ENCODE results near the gene LY9. TPM values are rescaled to one million over a fixed set of nuclear protein-coding genes. Genes with fewer than 3 reads are reported as not detected.
A peak's percentile ranks its signal among the peaks of the same experiment; 100 is the strongest.

Gene LY9
- total and polyA plus RNA-seq, 2 of the 13 experiments (the other 11 are each of a cell fraction or from before 2014, with no cell fraction given) = not detected

GRCh38 chr1:160866001-160866694 lies 70.2 kb downstream of the LY9 start (continued):
- no peak for TF ChIP-seq ZNF574 (CRISPR knock-in tag; IDR thresholded peaks at IDR 0.05)
- no peak for TF ChIP-seq ZNF138 (CRISPR knock-in tag; IDR thresholded peaks at IDR 0.05; ENCODE audit: low read depth)
- TF ChIP-seq HNF4G (IDR thresholded peaks at IDR 0.05; ENCODE audit: borderline replicate concordance, low read depth, low read length) = peak; percentile 38; the same call in 1 of the 2 replicates
- TF ChIP-seq HNF4G (CRISPR knock-in tag; IDR thresholded peaks at IDR 0.05; ENCODE audit: borderline replicate concordance, low read depth) = no peak
- TF ChIP-seq FOXJ3 (CRISPR knock-in tag; IDR thresholded peaks at IDR 0.05; ENCODE audit: borderline replicate concordance) = no peak
- no peak for TF ChIP-seq TEAD3 (CRISPR knock-in tag; optimal IDR thresholded peaks at IDR 0.05; ENCODE audit: borderline replicate concordance)
- no peak for TF ChIP-seq HNF1A (IDR thresholded peaks at IDR 0.05; ENCODE audit: low read depth)
- TF ChIP-seq HNF1A (CRISPR knock-in tag; IDR thresholded peaks at IDR 0.05; ENCODE audit: borderline replicate concordance) = no peak
- no peak for TF ChIP-seq SOX6 (IDR thresholded peaks at IDR 0.05)
- peak; percentile 15; the same call in 1 of the 2 replicates for TF ChIP-seq SOX6 (CRISPR knock-in tag; IDR thresholded peaks at IDR 0.05)
- TF ChIP-seq TCF7L2 (IDR thresholded peaks at IDR 0.05; ENCODE audit: low read depth, low read length) = 0 out of 2 replicates have a peak, but pooled peaks have one; percentile 37
- TF ChIP-seq MNT (IDR thresholded peaks at IDR 0.05) = no peak
- no peak for TF ChIP-seq CERS6 (CRISPR knock-in tag; IDR thresholded peaks at IDR 0.05)
- TF ChIP-seq SRF (IDR thresholded peaks at IDR 0.05; ENCODE audit: low read depth, low read length) = no peak
- TF ChIP-seq MXD4 (CRISPR knock-in tag; IDR thresholded peaks at IDR 0.05) = no peak
- TF ChIP-seq ZNF282 (IDR thresholded peaks at IDR 0.05; ENCODE audit: partially characterized antibody) = no peak
- no peak for TF ChIP-seq ZNF691 (CRISPR knock-in tag; IDR thresholded peaks at IDR 0.05; ENCODE audit: borderline replicate concordance, low read depth)

Measured in HepG2 (cell line).